H1 (cell line): ENCODE measurements around the gene VARS2. TPM values are rescaled to one million over a fixed set of nuclear protein-coding genes. Genes with fewer than 3 reads are reported as not detected.
"Not testable (repeated sequence)": the region's sequence is repeated elsewhere in the genome, so short reads cannot be mapped to it uniquely, and the experiment has no call there.

Source experiments
- CTCF ChIA-PET: fragments of 300-600 bp; sonication (Branson Sonifier 250); formaldehyde crosslinking; loops from one replicate; lab custom pipeline; 2021; ENCODE audit not compliant: partially characterized antibody; lab: Charles Lee
- POLR2A ChIA-PET: fragments of 300-600 bp; sonication (Branson Sonifier 250); formaldehyde crosslinking; loops from one replicate; lab custom pipeline; 2021; ENCODE audit warnings: inconsistent platforms; ENCODE audit not compliant: partially characterized antibody; lab: Charles Lee
- DNase-seq, 2 experiments: peaks; one replicate each; pipeline versions ENCODE4 v3.0.0 to v3.0.0-alpha.2; 2010 to 2022; ENCODE audit warnings: low spot score in 2 of 2, low read depth in 1 of 2, mixed read lengths in 1 of 2
- FAIRE-seq: peaks from 2 replicates; lab custom pipeline; 2011; peaks lifted over from hg19 to GRCh38; lab: Jason Lieb, UNC
- H2AFZ ChIP-seq: 2 replicates; pipeline ENCODE4 v1.8.1; 2012; ENCODE audit warnings: low read length, inconsistent platforms
- H2AK5ac ChIP-seq: 2 replicates; pipeline ENCODE4 v1.6.1; 2013; ENCODE audit warnings: low read depth, low read length
- H2BK120ac ChIP-seq: replicated peaks from 2 replicates; pipeline ENCODE3; 2013; ENCODE audit warnings: low read depth, low read length, inconsistent platforms
- H2BK12ac ChIP-seq: 2 replicates; pipeline ENCODE4 v1.6.1; 2013; ENCODE audit warnings: low read depth, low read length
- H2BK15ac ChIP-seq: 2 replicates; pipeline ENCODE4 v1.6.1; 2013; ENCODE audit warnings: low read length
- H2BK20ac ChIP-seq: 2 replicates; pipeline ENCODE4 v1.6.1; 2013; ENCODE audit warnings: low read length
- H2BK5ac ChIP-seq: 2 replicates; pipeline ENCODE4 v1.6.1; 2013; ENCODE audit warnings: low read depth, low read length
- H3K14ac ChIP-seq: 2 replicates; pipeline ENCODE4 v1.6.1; 2013; ENCODE audit warnings: inconsistent platforms; ENCODE audit not compliant: insufficient read length
- H3K18ac ChIP-seq: 2 replicates; pipeline ENCODE4 v1.6.1; 2013; ENCODE audit warnings: low read length; ENCODE audit errors: extremely low read depth
- H3K23ac ChIP-seq: 2 replicates; pipeline ENCODE4 v1.6.1; 2013; ENCODE audit warnings: inconsistent platforms; ENCODE audit not compliant: insufficient read length
- H3K23me2 ChIP-seq: 2 replicates; pipeline ENCODE4 v1.6.1; 2013; ENCODE audit warnings: low read depth, low read length
- H3K27ac ChIP-seq: 2 replicates; pipeline ENCODE4 v1.6.1; 2011; ENCODE audit warnings: low read depth, low read length, inconsistent platforms
- H3K27me3 ChIP-seq, 4 experiments: replicated peaks in 1 of 4; 1 replicate in 1 of 4; 2 replicates in 3 of 4; pipeline versions ENCODE4 v1.6.1 to v1.8.1; 2011 to 2013; ENCODE audit warnings: low read length in 3 of 4, mild to moderate bottlenecking in 3 of 4, inconsistent platforms in 2 of 4, mixed read lengths in 2 of 4, moderate library complexity in 1 of 4; ENCODE audit not compliant: control insufficient read depth in 3 of 4, insufficient read depth in 3 of 4; ENCODE audit errors: extremely low read depth in 1 of 4
- H3K36me3 ChIP-seq, 4 experiments: 2 replicates each; pipeline versions ENCODE4 v1.6.1 to v1.8.1; 2011 to 2013; ENCODE audit warnings: mild to moderate bottlenecking in 4 of 4, low read length in 3 of 4, moderate library complexity in 2 of 4, control low read depth in 1 of 4, inconsistent platforms in 1 of 4; ENCODE audit not compliant: insufficient read depth in 4 of 4, control insufficient read depth in 2 of 4
- H3K4ac ChIP-seq: replicated peaks from 2 replicates; pipeline ENCODE3; 2013; ENCODE audit warnings: low read length, low read depth, mixed read lengths, inconsistent platforms; ENCODE audit not compliant: insufficient read length
- H3K4me1 ChIP-seq, 4 experiments: replicated peaks in 1 of 4; 1 replicate in 1 of 4; 2 replicates in 3 of 4; pipeline versions ENCODE4 v1.6.1 to v1.8.1; 2011 to 2013; ENCODE audit warnings: low read length in 3 of 4, inconsistent platforms in 2 of 4, mixed read lengths in 1 of 4; ENCODE audit not compliant: insufficient read depth in 4 of 4, control insufficient read depth in 3 of 4
- H3K4me2 ChIP-seq, 2 experiments: 2 replicates each; pipeline versions ENCODE4 v1.6.1 to v1.8.1; 2011 to 2013; ENCODE audit warnings: low read depth in 2 of 2, low read length in 2 of 2, control low read depth in 1 of 2, inconsistent platforms in 1 of 2, mild to moderate bottlenecking in 1 of 2; ENCODE audit not compliant: insufficient read depth in 1 of 2
- H3K4me3 ChIP-seq, 4 experiments: fragments of 200-600, 300-600 bp in 1 of 4; sonication (generic), shearing (Covaris generic), sonication (Bioruptor Twin) in 1 of 4; 2 replicates each; pipeline versions ENCODE4 v1.5.1 to v1.8.1; 2011 to 2016; ENCODE audit warnings: low read length in 4 of 4, low read depth in 3 of 4, control low read depth in 2 of 4, inconsistent platforms in 2 of 4, mild to moderate bottlenecking in 2 of 4, mixed read lengths in 1 of 4, moderate library complexity in 1 of 4; ENCODE audit not compliant: insufficient read depth in 2 of 4; ENCODE audit errors: extremely low read depth in 1 of 4
- H3K56ac ChIP-seq: replicated peaks from 2 replicates; pipeline ENCODE3; 2013; ENCODE audit warnings: low read depth, mild to moderate bottlenecking, mixed read lengths, low read length, inconsistent platforms; ENCODE audit not compliant: insufficient read length
- H3K79me1 ChIP-seq: 2 replicates; pipeline ENCODE4 v1.6.1; 2013; ENCODE audit warnings: low read depth, low read length, control low read depth
- H3K79me2 ChIP-seq, 2 experiments: 2 replicates each; pipeline versions ENCODE4 v1.6.1 to v1.8.1; 2012 to 2013; ENCODE audit warnings: low read length in 2 of 2, mild to moderate bottlenecking in 2 of 2, inconsistent platforms in 1 of 2; ENCODE audit not compliant: insufficient read depth in 2 of 2, control insufficient read depth in 1 of 2
- H3K9ac ChIP-seq, 4 experiments: replicated peaks in 1 of 4; 1 replicate in 1 of 4; 2 replicates in 3 of 4; pipeline versions ENCODE4 v1.6.1 to v1.8.1; 2011 to 2013; ENCODE audit warnings: low read depth in 3 of 4, low read length in 3 of 4, control low read depth in 2 of 4, mild to moderate bottlenecking in 2 of 4, moderate library complexity in 2 of 4, inconsistent platforms in 1 of 4; ENCODE audit errors: extremely low read depth in 1 of 4
- H3K9me3 ChIP-seq, 2 experiments: 2 replicates each; pipeline versions ENCODE4 v1.6.1 to v1.8.1; 2012 to 2013; ENCODE audit warnings: mild to moderate bottlenecking in 2 of 2, moderate library complexity in 2 of 2, control low read depth in 1 of 2, inconsistent platforms in 1 of 2, low read depth in 1 of 2, low read length in 1 of 2, mixed read lengths in 1 of 2; ENCODE audit not compliant: insufficient read depth in 2 of 2
- H4K20me1 ChIP-seq, 2 experiments: replicated peaks in 1 of 2; 2 replicates each; pipeline versions ENCODE3 to v1.8.1; 2011 to 2013; ENCODE audit warnings: inconsistent platforms in 2 of 2, low read length in 2 of 2, mild to moderate bottlenecking in 1 of 2; ENCODE audit not compliant: insufficient read depth in 2 of 2, control insufficient read depth in 1 of 2
- H4K5ac ChIP-seq: 2 replicates; pipeline ENCODE4 v1.6.1; 2013; ENCODE audit warnings: low read length, low read depth, mixed read lengths, inconsistent platforms; ENCODE audit not compliant: insufficient read length
- H4K8ac ChIP-seq: 2 replicates; pipeline ENCODE4 v1.8.0; 2013; ENCODE audit warnings: mild to moderate bottlenecking, moderate library complexity, low read length, inconsistent platforms; ENCODE audit not compliant: insufficient read depth; ENCODE audit errors: extremely low read depth
- H4K91ac ChIP-seq: replicated peaks from 2 replicates; pipeline ENCODE3; 2013; ENCODE audit warnings: low read length, mixed read lengths, inconsistent platforms; ENCODE audit not compliant: insufficient read length
- WGBS, 2 experiments: shearing (Covaris generic) in 1 of 2; methylation state at CpG; one replicate each; pipeline versions ENCODE4 v1.1.6 to v1.1.7; 2013 to 2015; ENCODE audit warnings: low lambda C conversion rate in 2 of 2, mixed read lengths in 2 of 2, inconsistent platforms in 1 of 2, low coverage in 1 of 2, missing lambda C conversion rate in 1 of 2; ENCODE audit not compliant: insufficient replicate concordance in 2 of 2, insufficient coverage in 1 of 2, insufficient read length in 1 of 2; ENCODE audit errors: extremely low coverage in 1 of 2, missing lambda C conversion rate in 1 of 2; 5-methylcytosine and 5-hydroxymethylcytosine counted together
- polyA plus RNA-seq, 7 experiments: library from polyadenylated mRNA; depleted of rRNA in 3 of 7; stranded (reverse) in 5 of 7; unstranded in 2 of 7; fragments of >200 nt in 5 of 7; fragments of 200-250 nt in 2 of 7; gene quantifications; 1 replicate in 5 of 7; 2 replicates in 1 of 7; 4 replicates in 1 of 7; pipeline versions ENCODE4 v1.2.1 to v1.2.3, GENCODE V29; 2011 to 2013; ENCODE audit warnings: missing spikeins in 2 of 7, mixed read lengths in 2 of 7
- total RNA-seq: library from RNA; stranded (reverse); fragmentation: NEBNext Ultra II Directional; extraction: Animal tissue kit (Norgen Biotek cat#: 25700); gene quantifications from 2 replicates; pipeline ENCODE4 v1.2.1, GENCODE V29; 2021

Gene VARS2
- total and polyA plus RNA-seq, 2 of the 8 experiments (the other 6 are each of a cell fraction or from before 2014, with no cell fraction given): 26.8 to 47.7 TPM

- not testable (repeated sequence) for H3K4me2 ChIP-seq, DNase-seq, H3K18ac ChIP-seq, H4K5ac ChIP-seq, H3K79me1 ChIP-seq, H2AFZ ChIP-seq, H3K23ac ChIP-seq, H4K20me1 ChIP-seq, H2BK120ac ChIP-seq, H2BK20ac ChIP-seq, H3K56ac ChIP-seq, H3K4me1 ChIP-seq, H2AK5ac ChIP-seq, H3K4me3 ChIP-seq, H3K79me2 ChIP-seq, H3K14ac ChIP-seq, H3K27me3 ChIP-seq, H2BK5ac ChIP-seq, H3K4ac ChIP-seq, H4K91ac ChIP-seq, H3K23me2 ChIP-seq, H3K27ac ChIP-seq, H3K9ac ChIP-seq, FAIRE-seq, H2BK15ac ChIP-seq, H3K9me3 ChIP-seq, H4K8ac ChIP-seq
- WGBS, 2 experiments: 91% methylated on average over 9 of the region's 9 CpGs; no CpG with 5 or more reads in 1 of the 2 experiments
- ChIA-PET POLR2A (interaction anchor here (0.6 to 5.4 kb wide), 8 partner anchors 8 to 235 kb away, joined by 3 to 22 read pairs (median 4); partner anchors contain the start of genes DDR1 and VARS2), CTCF (interaction anchor here (0.9 to 4.1 kb wide), 8 partner anchors 9 to 170 kb away, joined by 3 to 9 read pairs (median 4); partner anchors contain the start of gene VARS2)
- H3K36me3 ChIP-seq: peaks cover 14 to 30% (median 27%) of the 10 kb centered on the region in 4 experiments
- peak overlapping the region; percentile 60; the same call in 1 of the 2 replicates for H2BK12ac ChIP-seq
These were observed 11.8 kb upstream of the VARS2 start for GRCh38 chr6:30902196-30902595.
